Melanocyte of skin (primary cell): ENCODE results near the gene PRC1. TPM values are rescaled to one million over a fixed set of nuclear protein-coding genes. Genes with fewer than 3 reads are reported as not detected.

Source experiments
- small RNA-seq, 2 donors: library from RNA; depleted of rRNA; stranded (forward); fragments of <200 nt; gene quantifications; one replicate each; pipeline ENCODE3, GENCODE V24; 2012
- total RNA-seq, 2 donors: library from RNA; depleted of rRNA; stranded (reverse); fragments of >200 nt; gene quantifications; 2 replicates each; pipeline ENCODE4 v1.2.3, GENCODE V29; 2012

Gene PRC1
- 100 to 1,000 TPM in 1 of 2 donors, 10 to 100 TPM in 1; 93.9 to 255 TPM for total RNA-seq

GRCh38 chr15:90994417-90995311, at the start of gene PRC1:
TSS of gene PRC1 (minus strand) at chr15:90994535. CDS start at chr15:90994417, 118 bp downstream.

GRCh38 chr15:91022075-91022831, 27.9 kb upstream of the PRC1 start, which contains the start of gene VPS33B:
TSS of gene VPS33B (minus strand) at chr15:91022594. CDS start at chr15:91022249, 345 bp downstream.

GRCh38 chr15:90954712-90955623, 39.4 kb downstream of the PRC1 start, which contains the start of gene RCCD1:
TSS of gene RCCD1 (plus strand) at chr15:90954884. CDS start at chr15:90956735, 1,851 bp downstream.

GRCh38 chr15:90934949-90935751, 59.2 kb downstream of the PRC1 start, which contains the start of gene UNC45A:
TSS of gene UNC45A (plus strand) at chr15:90935285. CDS start at chr15:90935325, 40 bp downstream.

GRCh38 chr15:90931828-90932659, 62.3 kb downstream of the PRC1 start, which contains the start of gene HDDC3:
TSS of gene HDDC3 (minus strand) at chr15:90932549. CDS start at chr15:90932540, 9 bp downstream.

Small RNA genes within 50 kb of the gene (small RNA-seq; reads per million reads assigned to genes)
- gene RF00019: 0 reads per million in 2 donors

Other genes with a start within 250 kb of the PRC1 start
- gene FURIN, start 125.9 kb downstream of the PRC1 start, total RNA-seq: 10 to 100 TPM; 43.7 to 77.9 TPM
- 10 to 100 TPM; 23.4 to 70.3 TPM for gene FES, start 110.0 kb downstream of the PRC1 start, total RNA-seq
- gene MAN2A2, start 91.2 kb downstream of the PRC1 start, total RNA-seq: 10 to 100 TPM; 34.1 to 34.3 TPM
- gene HDDC3, start 62.0 kb downstream of the PRC1 start, total RNA-seq: 10 to 100 TPM; 12.0 to 14.0 TPM
- 10 to 100 TPM; 81.2 to 95.2 TPM for gene UNC45A, start 59.2 kb downstream of the PRC1 start, total RNA-seq
- 10 to 100 TPM; 14.5 to 17.0 TPM for gene RCCD1, start 39.7 kb downstream of the PRC1 start, total RNA-seq
- 10 to 100 TPM; 11.0 TPM for gene VPS33B, start 28.1 kb upstream of the PRC1 start, total RNA-seq
- under 1 TPM; 0.33 to 0.34 TPM for gene SV2B, start 105.7 kb upstream of the PRC1 start, total RNA-seq